K562 (cell line): ENCODE results near the gene CPED1. TPM values are rescaled to one million over a fixed set of nuclear protein-coding genes. Genes with fewer than 3 reads are reported as not detected.
A peak's percentile ranks its signal among the peaks of the same experiment; 100 is the strongest.

Source experiments
- CBFA2T2 ChIP-seq: fragments of 450-650 bp; conservative IDR thresholded peaks from 2 replicates; pipeline ENCODE4 v1.6.1; 2017; ENCODE audit warnings: mild to moderate bottlenecking
- CBFA2T3 ChIP-seq: fragments of 450-650 bp; IDR thresholded peaks from 2 replicates; pipeline ENCODE4 v1.6.1; 2017
- ELF1 ChIP-seq: fragments of 200-800 bp; sonication (Bioruptor generic); IDR thresholded peaks from 2 replicates; pipeline ENCODE4 v1.6.1; 2016; ENCODE audit warnings: missing genetic modification characterization, missing compliant biosample characterization
- FOS ChIP-seq: IDR thresholded peaks from 3 replicates; pipeline ENCODE4 v1.6.1; 2011; ENCODE audit not compliant: insufficient read length; ENCODE audit errors: extremely low read depth
- MIER1 ChIP-seq: fragments of 450-650 bp; IDR thresholded peaks from 2 replicates; pipeline ENCODE4 v1.6.1; 2016; ENCODE audit warnings: antibody characterized with exemption, mild to moderate bottlenecking, low read depth
- RBBP5 ChIP-seq: fragments of 200-600 bp; sonication (generic); IDR thresholded peaks from 2 replicates; pipeline ENCODE4 v1.6.1; 2012; ENCODE audit warnings: borderline replicate concordance, mild to moderate bottlenecking, low read length, control low read depth, inconsistent platforms; ENCODE audit not compliant: insufficient read depth, poor library complexity, severe bottlenecking
- RBM14 ChIP-seq: fragments of 200-400 bp; formaldehyde crosslinking; IDR thresholded peaks from 2 replicates; pipeline ENCODE4 v1.6.1; 2018; ENCODE audit warnings: low read depth, mild to moderate bottlenecking, low read length, moderate library complexity, borderline replicate concordance; ENCODE audit not compliant: insufficient read depth
- RFX5 ChIP-seq: IDR thresholded peaks from 2 replicates; pipeline ENCODE4 v1.6.1; 2011; ENCODE audit warnings: low read depth, mild to moderate bottlenecking, improper control_type of control experiment, low read length
- SMAD1 ChIP-seq: fragments of 150-350 bp; IDR thresholded peaks from 2 replicates; pipeline ENCODE4 v1.6.1; 2014; ENCODE audit warnings: low read length, low read depth; ENCODE audit not compliant: partially characterized antibody
- SNIP1 ChIP-seq: fragments of 450-650 bp; IDR thresholded peaks from 2 replicates; pipeline ENCODE4 v1.7.1; 2017; ENCODE audit warnings: low read depth, mild to moderate bottlenecking
- SUPT5H ChIP-seq: fragments of 450-650 bp; IDR thresholded peaks from 2 replicates; pipeline ENCODE4 v1.6.1; 2016
- TCF7L2 ChIP-seq: fragments of 150-350 bp; IDR thresholded peaks from 2 replicates; pipeline ENCODE4 v1.6.1; 2016; ENCODE audit warnings: low read depth, mild to moderate bottlenecking, low read length, moderate library complexity
- TEAD1 ChIP-seq, 2 experiments: fragments of 450-650 bp in 1 of 2; sonication (generic) in 1 of 2; formaldehyde crosslinking; IDR thresholded peaks; 2 replicates each; pipeline versions ENCODE4 v1.4.0 to v1.8.0; 2020 to 2022; ENCODE audit warnings: mild to moderate bottlenecking in 2 of 2, missing genetic modification reagents in 1 of 2
- ZNF507 ChIP-seq: conservative IDR thresholded peaks from 2 replicates; pipeline ENCODE4 v1.6.1; 2017; ENCODE audit warnings: missing genetic modification characterization, missing compliant biosample characterization
- ZNF551 ChIP-seq: fragments of 250-450 bp; sonication (Bioruptor Pico); IDR thresholded peaks from 2 replicates; pipeline ENCODE4 v1.5.0; 2021; ENCODE audit warnings: mild to moderate bottlenecking, moderate library complexity
- polyA plus RNA-seq, 8 experiments: library from polyadenylated mRNA; depleted of rRNA in 4 of 8; stranded (reverse) in 5 of 8; unstranded in 3 of 8; fragments of >200 nt; fragmentation: Nextera tagmentation in 2 of 8; fragmentation: Illumina TruSeq in 1 of 8; extraction: Ambion mirVana in 2 of 8; extraction: Trizol in 1 of 8; gene quantifications; 2 replicates each; pipeline versions ENCODE4 v1.2.1 to v1.2.3, GENCODE V29; 2011 to 2014; ENCODE audit warnings: inconsistent platforms in 1 of 8, missing spikeins in 1 of 8
- total RNA-seq, 7 experiments: library from RNA; depleted of rRNA in 6 of 7; stranded (reverse); fragments of >200 nt in 6 of 7; fragmentation: Illumina TruSeq in 2 of 7; extraction: Trizol in 2 of 7; gene quantifications; 2 replicates each; pipeline versions ENCODE4 v1.2.1 to v1.2.3, GENCODE V29; 2011 to 2021; ENCODE audit warnings: low replicate concordance in 1 of 7
- TF ChIP-seq, protein P1 (sequence below): fragments of 450-650 bp; IDR thresholded peaks from one replicate; pipeline ENCODE4 v1.6.1; 2018; ENCODE audit warnings: mild to moderate bottlenecking, moderate library complexity; ENCODE audit not compliant: partially characterized antibody
- TF ChIP-seq, protein P2 (sequence below): fragments of 450-650 bp; IDR thresholded peaks from 2 replicates; pipeline ENCODE4 v1.6.1; 2016; ENCODE audit warnings: missing biosample characterization, missing genetic modification characterization
- TF ChIP-seq, protein P3 (sequence below): fragments of 250-450 bp; sonication (Bioruptor Pico); IDR thresholded peaks from 2 replicates; pipeline ENCODE4 v1.9.0; 2021; ENCODE audit warnings: mild to moderate bottlenecking, inconsistent platforms
- TF ChIP-seq, protein P4 (sequence below), 2 experiments: fragments of 450-650 bp; IDR thresholded peaks; 2 replicates each; pipeline ENCODE4 v1.6.1; 2018; ENCODE audit warnings: mild to moderate bottlenecking in 2 of 2, low read depth in 1 of 2; ENCODE audit not compliant: partially characterized antibody in 2 of 2

Gene CPED1
- total and polyA plus RNA-seq, 9 of the 15 experiments (the other 6 are each of a cell fraction or from before 2014, with no cell fraction given) = 195 to 393 (median 290) TPM

DNA sequence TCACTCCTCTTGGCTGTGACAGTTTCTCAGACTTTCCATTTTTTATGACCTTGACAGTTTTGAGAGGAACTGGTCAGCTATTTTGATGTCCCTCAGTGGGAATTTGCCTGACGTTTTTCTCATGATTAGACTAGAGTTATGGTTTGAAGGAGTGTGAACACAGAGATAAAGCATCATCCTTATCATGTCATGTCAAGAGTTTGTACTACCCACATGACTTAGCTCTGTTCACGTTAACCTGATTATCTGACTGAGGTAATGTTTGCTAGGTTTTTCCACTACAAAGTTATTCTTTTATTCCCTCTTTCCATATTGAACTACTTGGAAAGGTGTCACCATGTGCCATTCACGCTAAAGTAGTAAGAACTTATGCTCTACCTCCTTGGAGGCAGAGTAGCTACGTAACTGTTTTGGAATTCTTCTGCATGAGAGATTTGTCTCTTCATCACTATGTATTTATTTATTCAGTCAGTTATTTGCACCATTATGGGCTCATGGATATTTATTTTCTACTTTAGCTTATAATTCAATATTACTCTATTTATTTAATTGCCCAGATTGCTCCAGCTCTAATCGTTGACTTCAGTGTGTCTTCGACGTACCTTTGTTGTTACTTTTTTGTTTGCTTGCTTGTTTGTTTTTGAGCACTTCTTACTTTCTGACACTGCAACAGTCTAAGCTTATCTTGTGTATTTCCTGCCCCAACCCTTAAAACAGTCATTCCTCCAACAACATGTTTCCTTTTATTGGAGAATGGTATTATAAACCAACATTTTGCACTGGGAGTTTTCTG lies 50.4 kb downstream of the CPED1 start (continued):
- no peak for TF ChIP-seq CBFA2T2
- TF ChIP-seq CBFA2T3 = no peak
- TF ChIP-seq SMAD1 = peak; percentile 87
- peak; percentile 80; the same call in 1 of the 2 replicates for TF ChIP-seq MIER1
- no peak for TF ChIP-seq SUPT5H
- TF ChIP-seq FOS = no peak
- TF ChIP-seq, protein P1, sequence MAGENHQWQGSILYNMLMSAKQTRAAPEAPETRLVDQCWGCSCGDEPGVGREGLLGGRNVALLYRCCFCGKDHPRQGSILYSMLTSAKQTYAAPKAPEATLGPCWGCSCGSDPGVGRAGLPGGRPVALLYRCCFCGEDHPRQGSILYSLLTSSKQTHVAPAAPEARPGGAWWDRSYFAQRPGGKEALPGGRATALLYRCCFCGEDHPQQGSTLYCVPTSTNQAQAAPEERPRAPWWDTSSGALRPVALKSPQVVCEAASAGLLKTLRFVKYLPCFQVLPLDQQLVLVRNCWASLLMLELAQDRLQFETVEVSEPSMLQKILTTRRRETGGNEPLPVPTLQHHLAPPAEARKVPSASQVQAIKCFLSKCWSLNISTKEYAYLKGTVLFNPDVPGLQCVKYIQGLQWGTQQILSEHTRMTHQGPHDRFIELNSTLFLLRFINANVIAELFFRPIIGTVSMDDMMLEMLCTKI = no peak
- TF ChIP-seq RFX5 = no peak
- TF ChIP-seq ZNF507 (tag) = no peak
- TF ChIP-seq, protein P2, sequence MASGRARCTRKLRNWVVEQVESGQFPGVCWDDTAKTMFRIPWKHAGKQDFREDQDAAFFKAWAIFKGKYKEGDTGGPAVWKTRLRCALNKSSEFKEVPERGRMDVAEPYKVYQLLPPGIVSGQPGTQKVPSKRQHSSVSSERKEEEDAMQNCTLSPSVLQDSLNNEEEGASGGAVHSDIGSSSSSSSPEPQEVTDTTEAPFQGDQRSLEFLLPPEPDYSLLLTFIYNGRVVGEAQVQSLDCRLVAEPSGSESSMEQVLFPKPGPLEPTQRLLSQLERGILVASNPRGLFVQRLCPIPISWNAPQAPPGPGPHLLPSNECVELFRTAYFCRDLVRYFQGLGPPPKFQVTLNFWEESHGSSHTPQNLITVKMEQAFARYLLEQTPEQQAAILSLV (tag) = no peak; the same call in 1 of the 2 replicates
- TF ChIP-seq RBM14 = no peak
- TF ChIP-seq TCF7L2 = no peak
- no peak for TF ChIP-seq SNIP1
- no peak for TF ChIP-seq ZNF551
- TF ChIP-seq ELF1 (tag) = no peak
- peak; percentile 31 to 95; a peak in 2 of 4 replicates for TF ChIP-seq TEAD1 (CRISPR knock-in tag; IDR thresholded peaks at IDR 0.05)
- peak; percentile 74 for TF ChIP-seq RBBP5
- TF ChIP-seq, protein P3, sequence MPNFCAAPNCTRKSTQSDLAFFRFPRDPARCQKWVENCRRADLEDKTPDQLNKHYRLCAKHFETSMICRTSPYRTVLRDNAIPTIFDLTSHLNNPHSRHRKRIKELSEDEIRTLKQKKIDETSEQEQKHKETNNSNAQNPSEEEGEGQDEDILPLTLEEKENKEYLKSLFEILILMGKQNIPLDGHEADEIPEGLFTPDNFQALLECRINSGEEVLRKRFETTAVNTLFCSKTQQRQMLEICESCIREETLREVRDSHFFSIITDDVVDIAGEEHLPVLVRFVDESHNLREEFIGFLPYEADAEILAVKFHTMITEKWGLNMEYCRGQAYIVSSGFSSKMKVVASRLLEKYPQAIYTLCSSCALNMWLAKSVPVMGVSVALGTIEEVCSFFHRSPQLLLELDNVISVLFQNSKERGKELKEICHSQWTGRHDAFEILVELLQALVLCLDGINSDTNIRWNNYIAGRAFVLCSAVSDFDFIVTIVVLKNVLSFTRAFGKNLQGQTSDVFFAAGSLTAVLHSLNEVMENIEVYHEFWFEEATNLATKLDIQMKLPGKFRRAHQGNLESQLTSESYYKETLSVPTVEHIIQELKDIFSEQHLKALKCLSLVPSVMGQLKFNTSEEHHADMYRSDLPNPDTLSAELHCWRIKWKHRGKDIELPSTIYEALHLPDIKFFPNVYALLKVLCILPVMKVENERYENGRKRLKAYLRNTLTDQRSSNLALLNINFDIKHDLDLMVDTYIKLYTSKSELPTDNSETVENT (CRISPR knock-in tag) = no peak
- TF ChIP-seq, protein P4, sequence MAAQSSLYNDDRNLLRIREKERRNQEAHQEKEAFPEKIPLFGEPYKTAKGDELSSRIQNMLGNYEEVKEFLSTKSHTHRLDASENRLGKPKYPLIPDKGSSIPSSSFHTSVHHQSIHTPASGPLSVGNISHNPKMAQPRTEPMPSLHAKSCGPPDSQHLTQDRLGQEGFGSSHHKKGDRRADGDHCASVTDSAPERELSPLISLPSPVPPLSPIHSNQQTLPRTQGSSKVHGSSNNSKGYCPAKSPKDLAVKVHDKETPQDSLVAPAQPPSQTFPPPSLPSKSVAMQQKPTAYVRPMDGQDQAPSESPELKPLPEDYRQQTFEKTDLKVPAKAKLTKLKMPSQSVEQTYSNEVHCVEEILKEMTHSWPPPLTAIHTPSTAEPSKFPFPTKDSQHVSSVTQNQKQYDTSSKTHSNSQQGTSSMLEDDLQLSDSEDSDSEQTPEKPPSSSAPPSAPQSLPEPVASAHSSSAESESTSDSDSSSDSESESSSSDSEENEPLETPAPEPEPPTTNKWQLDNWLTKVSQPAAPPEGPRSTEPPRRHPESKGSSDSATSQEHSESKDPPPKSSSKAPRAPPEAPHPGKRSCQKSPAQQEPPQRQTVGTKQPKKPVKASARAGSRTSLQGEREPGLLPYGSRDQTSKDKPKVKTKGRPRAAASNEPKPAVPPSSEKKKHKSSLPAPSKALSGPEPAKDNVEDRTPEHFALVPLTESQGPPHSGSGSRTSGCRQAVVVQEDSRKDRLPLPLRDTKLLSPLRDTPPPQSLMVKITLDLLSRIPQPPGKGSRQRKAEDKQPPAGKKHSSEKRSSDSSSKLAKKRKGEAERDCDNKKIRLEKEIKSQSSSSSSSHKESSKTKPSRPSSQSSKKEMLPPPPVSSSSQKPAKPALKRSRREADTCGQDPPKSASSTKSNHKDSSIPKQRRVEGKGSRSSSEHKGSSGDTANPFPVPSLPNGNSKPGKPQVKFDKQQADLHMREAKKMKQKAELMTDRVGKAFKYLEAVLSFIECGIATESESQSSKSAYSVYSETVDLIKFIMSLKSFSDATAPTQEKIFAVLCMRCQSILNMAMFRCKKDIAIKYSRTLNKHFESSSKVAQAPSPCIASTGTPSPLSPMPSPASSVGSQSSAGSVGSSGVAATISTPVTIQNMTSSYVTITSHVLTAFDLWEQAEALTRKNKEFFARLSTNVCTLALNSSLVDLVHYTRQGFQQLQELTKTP (IDR thresholded peaks at IDR 0.05; ENCODE audit: low read depth in 1 of 2, partially characterized antibody in 2 of 2) = peak; percentile 87 to 97
